Measurements from ENCODE around the gene DNAJB1.

The DNAJB1 gene

DNA sequence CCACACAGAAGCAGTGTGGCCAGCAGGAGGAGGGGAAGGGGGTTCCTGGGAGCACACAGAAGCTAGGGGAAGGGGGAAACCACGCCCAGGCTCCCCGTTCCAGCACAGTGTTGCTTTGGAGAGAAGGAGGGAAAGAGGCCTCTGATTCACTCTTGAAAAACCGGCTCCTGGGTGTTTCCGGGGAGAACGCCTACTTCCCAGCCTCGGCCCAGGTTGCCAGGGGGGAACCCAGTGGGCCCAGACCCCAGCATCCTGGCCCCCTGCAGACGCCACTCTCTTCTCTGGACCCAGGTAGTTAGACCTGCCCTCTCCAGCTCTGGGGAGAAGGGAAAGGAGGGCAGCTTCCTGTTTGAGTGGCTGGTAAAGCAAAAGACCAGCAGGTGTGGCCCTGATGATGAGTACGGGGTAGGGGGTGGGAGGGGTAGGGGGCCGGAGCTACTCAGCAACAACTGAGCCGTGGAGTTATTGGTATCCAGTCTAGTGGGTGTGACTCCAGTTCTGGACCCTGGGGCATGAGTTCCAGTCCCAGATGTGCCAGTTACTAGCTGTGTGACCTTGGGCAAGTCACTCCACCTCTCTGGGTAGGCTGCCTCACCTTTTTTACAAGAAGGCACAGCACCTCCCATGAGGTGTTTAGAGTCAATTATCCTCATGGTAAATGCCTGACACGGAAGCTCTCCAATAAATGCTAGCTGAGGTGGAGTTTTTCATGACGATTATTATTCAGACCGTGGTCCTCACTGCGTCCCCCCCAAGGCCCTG lies 23.1 kb downstream of the DNAJB1 start:
- DNase-seq = no peak

DNA sequence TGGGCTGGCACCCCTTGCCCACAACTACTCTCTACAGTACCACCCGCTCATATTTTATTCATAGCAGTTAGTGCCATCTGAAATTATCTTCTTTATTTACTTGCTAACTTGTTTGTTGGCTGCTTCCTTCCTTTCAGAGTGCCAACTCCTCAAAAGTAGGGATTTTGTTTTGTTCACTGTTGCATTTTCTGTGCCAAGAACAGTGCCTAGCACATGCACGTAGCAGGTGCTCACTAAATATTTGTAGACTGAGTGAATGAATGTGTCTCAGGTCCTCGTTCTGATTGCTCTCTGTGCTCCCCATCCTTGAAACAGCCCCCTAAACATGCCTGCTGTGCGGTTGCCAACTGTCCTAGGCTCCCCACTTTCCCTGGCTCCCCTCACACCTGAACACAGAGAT lies 23.8 kb downstream of the DNAJB1 start:
- DNase-seq = no peak

DNA sequence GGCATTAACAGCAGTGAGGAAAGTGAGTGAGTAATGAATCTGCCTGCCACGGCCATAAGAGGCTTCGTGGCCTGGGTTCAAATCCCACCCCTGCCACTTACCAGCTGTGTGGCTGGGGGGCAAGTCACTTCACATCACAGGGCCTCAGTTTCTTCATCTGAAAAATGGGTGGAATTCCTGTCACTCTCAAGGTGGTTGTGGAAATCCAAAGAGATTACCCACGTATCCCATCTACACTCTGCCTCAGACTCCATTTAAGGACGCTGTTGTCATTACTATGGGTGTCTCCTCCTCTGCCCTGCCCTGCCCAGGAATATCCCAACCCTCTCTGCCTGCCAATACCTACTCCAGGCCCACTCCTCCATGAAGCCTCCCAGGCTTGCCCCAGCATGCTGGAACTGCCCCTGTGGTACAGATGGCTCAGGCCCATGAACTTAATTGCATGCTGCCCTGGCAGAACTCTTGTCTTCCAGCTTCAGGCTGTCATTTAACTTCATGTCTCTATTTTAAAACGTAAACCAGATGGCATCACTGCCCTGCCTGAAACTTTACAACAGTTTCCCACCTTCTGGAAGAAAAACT lies 25.4 kb downstream of the DNAJB1 start:
- DNase-seq = no peak

DNA sequence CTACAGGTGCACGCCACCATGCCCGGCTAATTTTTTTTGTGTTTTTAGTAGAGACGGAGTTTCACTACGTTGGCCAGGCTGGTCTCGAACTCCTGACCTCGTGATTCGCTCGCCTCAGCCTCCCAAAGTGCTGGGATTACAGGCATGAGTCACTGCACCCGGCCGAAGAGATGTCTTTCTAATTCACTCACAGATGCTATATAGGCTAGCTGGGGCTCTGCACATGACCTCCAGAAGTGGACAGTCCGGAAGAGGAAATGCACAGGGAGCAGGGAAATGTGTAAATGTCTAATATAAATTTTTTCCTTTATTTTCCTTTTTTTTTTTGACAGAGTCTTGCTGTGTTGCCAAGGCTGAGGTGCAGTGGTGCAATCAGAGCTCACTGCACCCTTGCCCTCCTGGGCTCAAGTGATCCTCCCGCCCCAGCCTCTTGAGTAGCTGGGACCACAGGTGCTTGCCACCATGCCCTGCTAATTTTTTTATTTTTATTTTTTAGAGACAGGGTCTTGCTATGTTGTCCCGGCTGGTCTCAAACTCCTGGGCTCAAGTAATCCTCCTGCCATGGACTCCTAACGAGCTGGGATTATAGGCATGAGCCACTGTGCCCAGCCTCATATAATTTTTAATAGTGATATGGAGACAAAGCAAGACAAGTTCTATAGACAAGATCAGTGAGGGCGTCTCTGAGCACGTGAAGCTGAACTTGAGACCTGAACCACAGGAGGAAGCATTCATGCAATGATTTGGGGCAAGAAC lies 30.6 kb downstream of the DNAJB1 start:
- DNase-seq = no peak

DNA sequence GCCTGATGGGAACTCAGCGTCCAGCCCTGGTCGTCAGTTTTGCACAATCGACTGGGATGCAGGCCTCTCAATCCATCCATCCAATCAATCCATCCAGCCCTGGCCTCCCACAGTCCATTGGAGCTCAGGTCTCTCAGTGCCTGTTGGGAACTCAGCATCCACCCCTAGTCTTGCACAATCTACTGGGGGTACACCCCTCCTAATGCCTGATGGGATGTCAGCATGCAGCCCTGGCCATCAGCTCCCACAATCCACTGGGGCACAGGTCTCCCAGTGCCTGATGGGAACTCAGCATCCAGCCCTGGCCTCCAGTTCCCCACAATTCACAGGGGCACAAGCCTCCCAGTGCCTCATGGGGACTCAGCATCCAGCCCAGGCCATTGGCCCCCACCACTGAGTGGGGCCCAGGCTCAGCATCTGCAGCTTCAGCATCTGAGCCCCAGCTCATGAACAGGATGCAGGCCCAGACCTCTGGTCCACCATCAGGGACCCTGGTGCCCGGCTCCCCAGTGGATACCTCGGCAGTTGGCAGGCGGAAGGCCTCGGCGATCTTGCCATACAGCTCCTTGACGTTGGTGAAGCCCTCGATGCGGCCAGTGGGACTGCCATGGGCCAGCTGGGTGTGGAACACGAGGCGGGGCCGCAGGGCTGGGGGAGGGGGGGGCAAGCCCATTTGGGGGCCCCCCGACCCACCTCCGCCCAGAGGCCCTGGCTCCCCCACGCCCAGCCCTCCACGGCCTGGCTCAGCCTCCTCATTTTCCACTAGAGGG lies 35.8 kb downstream of the DNAJB1 start:
- no peak for DNase-seq

DNA sequence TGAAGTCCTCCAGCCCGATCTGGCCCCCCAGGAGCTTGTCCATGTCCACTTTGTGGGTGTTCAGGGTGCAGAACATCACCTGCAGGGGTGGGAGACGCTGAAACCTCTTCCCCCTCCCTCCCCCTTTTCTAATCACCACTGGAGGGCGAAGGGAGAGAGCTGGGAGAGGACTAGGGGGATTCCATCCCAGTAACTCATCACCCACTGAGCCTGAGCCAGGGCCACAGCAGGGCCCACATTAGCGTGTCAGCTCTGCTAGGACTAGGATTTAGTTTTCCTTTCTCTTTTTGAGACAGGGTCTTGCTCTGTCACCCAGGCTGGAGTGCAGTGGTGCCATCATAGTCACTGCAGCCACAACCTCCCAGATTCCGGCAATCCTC lies 37.5 kb downstream of the DNAJB1 start:
- DNase-seq = no peak

DNA sequence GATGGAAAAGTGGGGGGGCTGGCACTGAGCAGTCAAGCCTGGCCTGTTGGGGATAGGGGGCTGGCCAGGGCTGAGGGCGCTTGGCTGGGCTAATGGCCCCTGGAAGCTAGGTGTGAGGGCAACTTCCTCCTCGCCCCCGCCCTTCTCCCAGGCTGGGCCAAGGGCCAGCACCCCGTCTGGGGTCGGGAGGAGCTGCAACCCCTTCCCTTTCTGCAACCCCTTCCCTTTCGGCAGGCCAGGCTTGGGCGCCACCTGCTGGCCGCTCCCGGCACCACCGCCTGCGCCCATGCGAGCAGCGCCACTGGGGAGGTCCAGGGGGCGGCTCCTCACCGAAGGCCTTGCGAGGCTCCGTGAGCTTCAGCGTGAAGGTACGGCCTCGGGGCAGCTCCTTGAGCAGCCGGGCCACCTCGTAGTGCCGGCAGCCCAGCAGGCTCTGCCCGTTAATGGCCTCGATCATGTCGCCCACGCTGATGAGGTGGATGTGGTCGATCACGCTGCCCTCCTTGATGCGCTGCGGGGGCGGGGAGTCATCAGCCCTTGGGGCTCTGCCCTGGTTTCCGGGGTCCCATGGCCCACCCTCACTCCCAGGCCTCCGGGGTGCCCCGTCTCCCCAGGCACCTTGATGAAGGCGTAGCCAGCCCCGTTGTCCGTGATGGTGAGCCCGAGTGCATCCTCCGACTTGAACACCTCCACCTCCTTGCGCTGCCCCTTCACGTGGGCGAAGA lies 38.1 kb downstream of the DNAJB1 start:
- DNase-seq = no peak

DNA sequence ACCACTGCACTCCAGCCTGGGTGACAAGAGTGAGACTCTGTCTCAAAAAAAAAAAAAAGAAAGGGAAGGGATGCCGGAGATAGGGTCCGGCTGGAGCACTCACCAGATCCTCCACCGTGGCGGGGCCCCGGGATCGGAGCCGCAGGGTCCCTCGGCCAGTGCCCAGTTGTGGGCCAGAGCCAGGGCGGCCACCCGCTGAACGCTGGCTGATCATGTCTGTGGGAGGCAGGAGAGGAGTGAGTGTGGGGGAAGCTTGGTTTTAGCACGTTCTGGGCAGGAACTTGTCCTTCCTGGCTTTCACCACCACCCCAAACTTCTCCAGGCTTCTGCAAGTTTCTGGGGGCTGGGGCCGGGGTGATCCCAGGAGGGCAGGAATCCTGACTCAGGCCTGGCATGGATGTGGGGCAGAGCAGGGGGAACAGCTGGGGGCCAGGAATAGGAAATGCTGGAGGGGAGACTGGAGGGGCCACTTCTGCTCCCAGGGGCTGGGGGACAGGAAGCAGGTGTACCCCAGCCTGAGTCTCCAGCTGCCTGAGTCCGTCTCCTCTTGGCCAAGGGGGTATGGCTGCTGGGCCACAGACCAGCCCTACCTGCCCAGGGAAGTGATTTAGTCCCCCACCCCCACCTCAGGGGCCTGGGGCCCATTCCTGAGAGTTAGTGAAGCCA lies 38.8 kb downstream of the DNAJB1 start:
- DNase-seq = no peak

DNA sequence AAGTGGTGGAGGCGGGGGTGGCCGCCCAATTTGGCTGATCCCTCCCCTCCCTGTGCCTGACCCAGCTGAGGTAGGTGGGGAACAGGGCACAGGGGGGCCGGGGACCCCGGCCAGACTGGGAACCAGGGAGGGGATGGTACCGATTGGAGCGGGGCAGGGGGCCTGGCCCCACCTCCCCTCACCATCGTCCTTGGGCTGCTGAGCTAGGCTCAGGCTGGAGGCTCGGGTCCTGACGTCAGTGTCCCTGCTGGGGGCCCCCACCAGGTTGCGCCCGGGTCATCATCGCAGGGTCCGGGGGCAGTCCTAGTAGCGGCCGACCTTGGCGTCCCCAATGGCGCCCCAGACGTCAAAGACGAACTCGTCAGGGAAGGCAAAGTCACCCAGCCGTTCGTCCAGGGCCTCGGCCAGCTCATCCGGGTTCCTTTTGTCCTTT lies 40.1 kb downstream of the DNAJB1 start:
- DNase-seq = no peak

DNA sequence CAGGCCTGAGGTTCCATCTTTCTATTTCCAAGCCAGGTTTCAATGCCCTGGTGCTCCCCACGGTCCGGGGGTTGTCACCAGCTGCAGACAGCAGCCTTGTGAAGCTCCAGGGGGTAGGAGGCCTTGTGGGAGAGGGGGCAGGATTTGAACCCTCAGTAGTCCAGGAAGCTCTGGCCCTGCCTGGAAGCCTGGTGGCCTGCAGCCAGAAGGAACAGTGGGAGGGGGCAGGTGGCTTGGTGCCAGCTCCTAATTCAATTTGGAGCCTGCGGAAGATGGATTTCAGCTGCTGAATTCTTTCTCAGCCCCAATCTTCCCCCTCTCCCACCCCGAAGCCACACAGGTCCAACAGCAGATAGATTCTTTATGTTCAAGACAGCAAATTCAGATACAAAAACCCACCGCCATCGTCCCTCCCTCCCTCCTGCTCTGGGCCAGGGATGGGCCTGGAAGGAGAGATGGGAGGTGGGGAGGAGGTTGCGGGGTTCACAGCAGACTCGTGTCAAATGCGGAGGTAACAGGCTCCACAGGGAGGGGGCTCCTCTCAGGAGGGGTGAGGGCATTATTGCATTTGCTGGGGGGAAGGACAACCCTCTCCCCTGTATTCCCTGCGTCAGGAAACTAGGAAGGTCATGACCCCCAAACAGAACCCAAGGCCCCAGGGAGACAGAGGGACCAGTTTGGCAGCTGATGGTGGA lies 40.6 kb downstream of the DNAJB1 start:
- DNase-seq = no peak

DNA sequence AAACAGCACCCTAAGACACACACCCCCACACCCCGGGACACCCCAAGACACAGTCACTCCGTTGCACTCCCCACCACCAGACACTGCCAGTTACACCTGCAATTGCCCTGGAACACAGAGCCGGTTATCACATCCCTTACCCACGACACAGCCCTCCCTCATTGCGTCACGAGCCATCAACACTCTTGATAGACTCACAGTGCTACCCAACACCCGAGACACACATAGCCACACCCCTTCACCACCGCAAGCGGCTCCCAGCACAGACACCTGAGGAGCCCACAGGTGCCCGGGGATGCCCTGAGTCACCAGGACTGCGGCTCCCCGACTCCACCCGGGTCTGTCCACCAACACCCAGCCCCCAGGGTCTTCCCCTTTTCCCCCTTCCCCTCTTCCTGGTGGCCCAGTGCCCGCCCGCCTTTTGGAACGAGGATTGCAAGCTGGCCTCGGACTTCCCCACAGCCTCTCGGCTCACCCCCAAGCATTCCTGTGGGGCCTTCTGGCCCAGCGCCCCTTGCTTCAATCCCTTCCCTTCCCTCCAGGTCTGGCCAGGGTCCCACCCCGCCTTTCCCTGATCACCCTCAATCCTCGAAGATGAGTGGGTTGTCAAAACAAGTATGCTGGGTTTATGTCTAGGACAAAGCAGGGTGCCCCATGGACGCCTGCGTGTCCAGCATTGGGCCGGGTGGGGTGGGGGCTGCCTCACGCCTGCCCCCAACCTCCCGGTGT lies 41.4 kb downstream of the DNAJB1 start:
- DNase-seq = no peak

DNA sequence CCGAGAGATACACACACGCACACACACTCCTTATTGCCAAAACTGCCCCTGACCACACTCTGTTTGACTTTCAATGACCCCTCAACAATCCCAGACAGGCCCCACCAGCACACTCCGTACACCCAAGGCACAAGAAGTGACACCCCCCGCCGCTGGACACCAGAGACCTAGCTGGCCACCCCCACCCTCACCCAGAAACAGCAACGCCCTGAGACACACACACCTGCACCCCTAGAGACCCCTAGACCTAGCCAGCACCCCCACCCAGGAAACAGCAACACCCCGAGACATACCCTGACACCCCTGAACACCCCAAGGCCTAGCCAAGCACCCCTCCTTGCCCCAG lies 41.9 kb downstream of the DNAJB1 start:
- no peak for DNase-seq

DNA sequence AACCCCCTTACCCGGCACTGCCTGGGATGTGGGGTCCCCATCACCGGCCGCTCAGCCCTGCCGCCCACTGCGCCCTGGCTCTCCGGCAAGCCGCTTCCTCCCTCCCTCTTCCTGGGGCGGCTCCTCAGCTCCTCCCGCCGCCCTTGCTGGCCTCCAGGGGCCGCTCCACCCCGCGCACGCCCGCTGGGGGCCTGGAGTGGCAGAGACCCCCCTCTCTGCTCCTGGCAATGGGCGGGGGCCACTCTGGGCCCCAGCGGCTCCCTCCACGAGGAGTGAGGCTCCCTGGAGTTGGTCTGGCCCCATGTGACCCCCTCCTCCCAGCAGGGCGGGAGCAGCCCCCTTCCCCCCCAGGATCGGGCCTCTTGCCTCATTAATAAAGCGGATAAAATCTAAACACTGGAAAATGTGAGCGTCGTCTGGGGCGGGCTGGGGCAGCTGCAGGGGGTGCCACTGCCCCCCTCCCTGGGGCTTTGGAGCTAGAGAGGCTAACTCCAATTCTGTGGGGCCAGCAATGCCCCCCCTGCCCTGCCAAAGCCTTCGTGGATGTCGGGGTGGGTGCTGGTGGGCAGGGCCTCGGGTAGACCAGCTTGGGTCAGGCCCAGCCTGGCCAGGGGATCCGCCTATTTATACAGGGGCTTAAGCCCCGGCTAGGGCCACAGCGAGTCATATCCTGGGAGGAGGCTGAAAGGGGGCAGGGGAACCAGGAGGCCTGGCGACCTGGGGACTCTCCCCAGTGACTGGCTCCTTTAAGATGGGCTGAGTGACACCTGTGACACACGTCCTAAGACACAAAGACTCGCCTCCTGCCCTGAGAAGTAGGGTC lies 42.7 kb downstream of the DNAJB1 start, which contains the start of gene PTGER1:
PTGER1 (minus strand) TSS at position 104 of the 823 bp plus-strand sequence. CDS start 1,034 bp downstream, outside the sequence.
- DNase-seq = no peak

DNA sequence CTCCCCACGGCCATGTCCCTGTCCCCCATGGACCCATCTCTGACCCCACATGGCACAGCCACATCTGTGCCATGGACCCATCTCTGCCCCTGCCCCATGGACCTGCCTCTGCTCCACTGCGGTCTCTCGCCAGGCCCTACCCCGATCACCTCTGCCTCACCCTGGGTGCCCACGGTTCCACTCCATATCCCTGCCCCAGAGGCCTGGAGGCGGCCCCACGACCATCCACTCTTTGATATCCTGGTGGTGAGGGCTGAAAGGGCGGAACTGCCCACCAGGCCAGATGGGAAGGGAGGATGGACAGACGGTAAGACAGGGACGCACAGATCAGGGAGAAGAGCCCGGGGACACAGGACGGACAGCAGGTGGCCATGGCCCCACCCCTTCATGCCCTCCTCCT lies 43.4 kb downstream of the DNAJB1 start:
- no peak for DNase-seq

DNA sequence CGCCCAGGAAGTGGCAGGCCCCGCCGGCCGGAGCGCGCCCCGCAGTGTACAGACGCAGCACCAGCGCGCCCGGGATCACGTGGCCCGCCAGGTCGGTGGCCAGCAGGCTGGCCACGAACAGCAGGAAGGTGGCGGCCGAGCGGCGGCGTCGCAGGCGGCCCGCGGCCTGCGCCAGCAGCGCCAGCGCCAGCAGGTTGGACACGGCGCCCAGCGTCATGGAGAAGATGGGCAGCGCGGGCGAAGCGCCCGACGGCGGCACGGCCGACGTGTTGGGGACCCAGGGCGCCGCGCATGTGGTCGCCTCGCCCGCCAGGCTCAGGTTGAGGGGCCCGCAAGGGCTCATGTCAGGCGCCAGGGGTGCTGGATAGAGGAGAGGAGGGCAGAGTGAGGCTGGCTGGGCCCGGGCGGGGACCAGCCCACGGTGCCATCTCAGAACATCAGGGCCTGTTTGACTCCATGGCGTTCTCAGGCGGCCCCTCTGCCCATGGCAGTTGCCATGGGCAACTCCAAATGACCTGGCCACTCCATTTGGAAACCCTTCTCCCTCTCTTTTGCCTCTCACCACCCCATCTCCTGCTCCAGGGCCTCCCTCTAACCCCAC lies 44.1 kb downstream of the DNAJB1 start:
- no peak for DNase-seq

DNA sequence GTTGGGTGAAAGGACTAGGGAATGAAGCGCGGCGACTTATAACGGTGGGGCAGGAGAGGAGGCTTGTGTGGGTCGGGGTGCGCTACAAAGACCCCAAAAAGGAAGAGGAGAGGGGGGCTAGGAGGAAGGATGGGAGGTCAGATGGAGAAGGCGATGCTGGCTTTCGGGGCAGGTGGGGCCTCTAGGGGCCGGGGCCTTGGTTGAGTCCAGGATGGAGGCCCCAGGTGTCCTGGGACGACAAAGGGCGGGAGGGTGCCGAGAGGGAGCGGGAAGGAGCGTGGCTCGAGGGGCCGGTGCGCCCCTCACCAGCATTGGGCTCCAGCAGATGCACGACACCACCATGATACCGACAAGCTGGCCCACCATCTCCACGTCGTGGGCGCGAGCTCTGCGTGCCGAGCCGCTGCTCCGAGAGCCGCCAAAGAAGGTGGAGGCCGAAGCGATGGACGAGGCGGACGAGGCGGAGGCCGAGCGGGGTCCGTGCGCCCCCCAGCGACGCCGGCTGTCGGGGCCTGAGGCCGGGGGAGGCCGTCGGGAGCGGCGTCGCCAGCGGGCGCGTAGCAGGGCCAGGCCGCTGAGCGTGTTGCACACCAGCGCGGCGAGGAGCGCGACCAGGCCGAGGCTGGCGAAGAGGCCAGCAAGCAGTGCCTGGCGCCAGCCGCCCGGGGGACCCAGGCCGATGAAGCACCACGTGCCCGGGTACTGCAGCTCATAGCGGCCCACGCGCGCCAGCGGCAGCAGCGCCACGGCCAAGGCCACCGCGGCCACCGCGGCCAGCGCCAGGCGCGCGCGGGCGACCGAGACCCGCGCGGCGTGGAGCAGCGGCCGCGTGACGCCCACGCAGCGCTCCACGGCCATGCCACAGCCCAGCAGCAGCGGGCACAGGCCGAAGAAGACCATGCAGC lies 44.9 kb downstream of the DNAJB1 start:
- no peak for DNase-seq

DNA sequence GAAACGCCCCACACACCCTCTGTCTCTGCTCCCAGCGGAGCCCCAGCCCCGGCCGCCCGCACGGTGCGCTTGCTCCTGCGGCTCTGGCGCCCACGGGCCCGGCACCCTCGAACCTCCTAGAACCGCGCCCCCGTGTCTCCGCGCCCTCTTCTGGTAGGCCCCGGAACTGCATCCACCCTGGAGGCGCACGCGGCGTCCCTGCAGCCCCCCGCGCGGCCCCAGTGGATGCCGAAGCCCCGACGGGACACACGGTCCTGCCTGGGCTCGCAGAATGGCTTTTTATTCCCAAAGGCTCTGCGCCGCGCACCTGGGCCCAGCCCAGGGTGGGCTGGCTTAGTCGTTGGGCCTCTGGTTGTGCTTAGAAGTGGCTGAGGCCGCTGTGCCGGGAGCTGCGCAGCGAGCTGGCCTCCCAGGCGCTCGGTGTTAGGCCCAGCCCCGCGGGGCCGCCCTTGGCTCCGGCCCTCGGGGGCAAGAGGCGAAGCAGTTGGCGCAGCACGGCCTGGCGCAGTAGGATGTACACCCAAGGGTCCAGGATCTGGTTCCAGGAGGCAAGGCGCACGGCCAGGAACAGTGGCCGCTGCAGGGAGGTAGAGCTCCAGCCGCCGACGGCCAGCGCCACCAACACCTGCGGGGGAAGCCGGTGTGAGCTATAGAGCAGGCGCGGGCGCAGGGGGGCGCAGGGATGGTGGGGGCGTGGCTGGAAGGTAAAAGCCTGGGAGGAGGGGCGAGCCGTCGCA lies 45.8 kb downstream of the DNAJB1 start:
- DNase-seq = peak; percentile 51
